SK-N-MC (cell line): ENCODE measurements around the gene SEPTIN5.

Experiments used
- EZH2 ChIP-seq: fragments of 200-600 bp; sonication (generic); IDR thresholded peaks from one replicate; pipeline ENCODE4 v1.6.1; 2017; ENCODE audit warnings: antibody characterized with exemption
- POLR2AphosphoS5 ChIP-seq: IDR thresholded peaks from 2 replicates; pipeline ENCODE4 v1.6.1; 2012; ENCODE audit warnings: mild to moderate bottlenecking, low read depth, low read length, borderline replicate concordance

- TF ChIP-seq POLR2AphosphoS5 (no peak), EZH2 (no peak)
These were observed 25.2 kb downstream of the SEPTIN5 start for GRCh38 chr22:19739448-19739895.
